Astrocyte of the hippocampus (primary cell): ENCODE measurements around the gene AGRP.
A peak's percentile ranks its signal among the peaks of the same experiment; 100 is the strongest.
"Not testable (repeated sequence)": the region's sequence is repeated elsewhere in the genome, so short reads cannot be mapped to it uniquely, and the experiment has no call there.

Source experiments
- DNase-seq: peaks from one replicate; pipeline ENCODE4 v3.0.0; 2011; ENCODE audit warnings: low read depth, low spot score

Gene AGRP

GRCh38 chr16:67483150-67483549 is at the start of gene AGRP:
TSS of gene AGRP (minus strand) at chr16:67483547. CDS start at chr16:67483398, 149 bp downstream.
- DNase-seq, result no peak

- DNase-seq, result no peak
Measured at GRCh38 chr16:67531247-67531646, 47.9 kb upstream of the AGRP start.

GRCh38 chr16:67530013-67530939 is 46.9 kb upstream of the AGRP start:
- peak; percentile 93 for DNase-seq

- DNase-seq, result peak; percentile 46
Measured at GRCh38 chr16:67529582-67530012, 46.2 kb upstream of the AGRP start.

- peak; percentile 76 for DNase-seq
Measured at GRCh38 chr16:67528870-67529581, 45.7 kb upstream of the AGRP start.

GRCh38 chr16:67528222-67528869 is 45.0 kb upstream of the AGRP start, which contains the start of gene RIPOR1:
TSS of gene RIPOR1 (plus strand) at chr16:67528829. CDS start at chr16:67538447, 9,618 bp downstream.
- DNase-seq, result peak; percentile 66

GRCh38 chr16:67526149-67526791 is 42.9 kb upstream of the AGRP start:
- peak; percentile 55 for DNase-seq

- peak; percentile 62 for DNase-seq
Measured at GRCh38 chr16:67525176-67525860, 42.0 kb upstream of the AGRP start.

- peak; percentile 98 for DNase-seq
Measured at GRCh38 chr16:67521095-67521804, 37.9 kb upstream of the AGRP start.

- DNase-seq, result no peak
Measured at GRCh38 chr16:67519242-67519641, 35.9 kb upstream of the AGRP start.

GRCh38 chr16:67518676-67519075 is 35.3 kb upstream of the AGRP start:
- DNase-seq, result no peak

- DNase-seq, result no peak
Measured at GRCh38 chr16:67517661-67518423, 34.5 kb upstream of the AGRP start.

GRCh38 chr16:67517155-67517445 is 33.8 kb upstream of the AGRP start:
- no peak for DNase-seq

GRCh38 chr16:67516296-67517154 is 33.2 kb upstream of the AGRP start:
- DNase-seq, result peak; percentile 64

- DNase-seq, result peak; percentile 82
Measured at GRCh38 chr16:67514382-67514828, 31.1 kb upstream of the AGRP start.

- not testable (repeated sequence) for DNase-seq
Measured at GRCh38 chr16:67513892-67514291, 30.5 kb upstream of the AGRP start.

GRCh38 chr16:67509016-67509415 is 25.7 kb upstream of the AGRP start:
- no peak for DNase-seq

- no peak for DNase-seq
Measured at GRCh38 chr16:67506468-67506867, 23.1 kb upstream of the AGRP start.
